Mesothelial cell of epicardium (in vitro differentiated cells): Measurements from ENCODE around the gene PITPNC1. TPM values are rescaled to one million over a fixed set of nuclear protein-coding genes. Genes with fewer than 3 reads are reported as not detected.

Experiments
- DNase-seq, 2 experiments: peaks; one replicate each; pipeline ENCODE4 v3.0.0; 2021; ENCODE audit warnings: low spot score in 2 of 2; ENCODE audit not compliant: unreplicated experiment in 2 of 2
- H3K27ac Mint-ChIP-seq: 2 replicates; pipeline ENCODE4 v1.8.0; 2021; ENCODE audit warnings: mixed read lengths
- H3K27me3 Mint-ChIP-seq: 2 replicates; pipeline ENCODE4 v1.8.0; 2021; ENCODE audit warnings: low read depth, mixed read lengths
- H3K36me3 Mint-ChIP-seq: 2 replicates; pipeline ENCODE4 v1.8.0; 2021; ENCODE audit warnings: mixed read lengths
- H3K4me1 Mint-ChIP-seq: 2 replicates; pipeline ENCODE4 v1.8.0; 2021; ENCODE audit warnings: mixed read lengths
- H3K4me3 Mint-ChIP-seq: 2 replicates; pipeline ENCODE4 v1.8.0; 2021; ENCODE audit warnings: mild to moderate bottlenecking, moderate library complexity, mixed read lengths
- H3K9me3 Mint-ChIP-seq: 2 replicates; pipeline ENCODE4 v1.8.0; 2021; ENCODE audit warnings: mixed read lengths
- total RNA-seq: library from RNA; stranded (reverse); gene quantifications from 3 replicates; pipeline ENCODE4 v1.2.1, GENCODE V29; 2021
- TF ChIP-seq, protein P1 (sequence below): fragments of 200-600 bp; sonication (generic); IDR thresholded peaks from one replicate; pipeline ENCODE4 v1.5.0; 2021; ENCODE audit warnings: antibody characterized with exemption; ENCODE audit not compliant: unreplicated experiment

The PITPNC1 gene
- total RNA-seq, 1 donor from 2014 or later, result 19.9 TPM

DNA sequence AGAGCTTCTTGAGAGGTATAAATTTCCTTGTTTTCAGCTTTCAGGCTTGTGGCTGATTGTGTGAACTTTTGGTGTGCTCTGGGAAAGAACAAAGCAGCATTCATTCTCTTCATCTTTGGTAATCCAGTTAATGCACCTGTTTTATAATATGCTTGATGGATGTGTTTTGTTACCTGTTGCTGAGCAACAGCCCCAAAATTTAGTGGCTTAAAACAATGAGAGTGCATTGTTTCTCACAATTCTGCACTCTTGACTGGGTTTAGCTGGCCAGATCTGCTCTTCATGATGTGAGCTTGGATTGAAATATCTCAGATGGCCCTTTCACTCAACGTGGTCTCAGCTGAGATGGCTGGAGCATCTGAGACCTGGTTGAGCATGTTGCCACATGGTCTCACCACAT, 281.9 kb downstream of the PITPNC1 start:
- H3K27me3 Mint-ChIP-seq, result no peaks in the 10 kb centered on the region
- peaks cover 4% of the 10 kb centered on the region for H3K36me3 Mint-ChIP-seq
- H3K4me1 Mint-ChIP-seq, result no peaks in the 10 kb centered on the region
- peaks cover 21% of the 10 kb centered on the region for H3K9me3 Mint-ChIP-seq
- H3K27ac Mint-ChIP-seq, result no peak overlapping the region
- TF ChIP-seq, protein P1, sequence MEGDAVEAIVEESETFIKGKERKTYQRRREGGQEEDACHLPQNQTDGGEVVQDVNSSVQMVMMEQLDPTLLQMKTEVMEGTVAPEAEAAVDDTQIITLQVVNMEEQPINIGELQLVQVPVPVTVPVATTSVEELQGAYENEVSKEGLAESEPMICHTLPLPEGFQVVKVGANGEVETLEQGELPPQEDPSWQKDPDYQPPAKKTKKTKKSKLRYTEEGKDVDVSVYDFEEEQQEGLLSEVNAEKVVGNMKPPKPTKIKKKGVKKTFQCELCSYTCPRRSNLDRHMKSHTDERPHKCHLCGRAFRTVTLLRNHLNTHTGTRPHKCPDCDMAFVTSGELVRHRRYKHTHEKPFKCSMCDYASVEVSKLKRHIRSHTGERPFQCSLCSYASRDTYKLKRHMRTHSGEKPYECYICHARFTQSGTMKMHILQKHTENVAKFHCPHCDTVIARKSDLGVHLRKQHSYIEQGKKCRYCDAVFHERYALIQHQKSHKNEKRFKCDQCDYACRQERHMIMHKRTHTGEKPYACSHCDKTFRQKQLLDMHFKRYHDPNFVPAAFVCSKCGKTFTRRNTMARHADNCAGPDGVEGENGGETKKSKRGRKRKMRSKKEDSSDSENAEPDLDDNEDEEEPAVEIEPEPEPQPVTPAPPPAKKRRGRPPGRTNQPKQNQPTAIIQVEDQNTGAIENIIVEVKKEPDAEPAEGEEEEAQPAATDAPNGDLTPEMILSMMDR, result no peak
- H3K4me3 Mint-ChIP-seq, result no peak overlapping the region
- no peak for DNase-seq

DNA sequence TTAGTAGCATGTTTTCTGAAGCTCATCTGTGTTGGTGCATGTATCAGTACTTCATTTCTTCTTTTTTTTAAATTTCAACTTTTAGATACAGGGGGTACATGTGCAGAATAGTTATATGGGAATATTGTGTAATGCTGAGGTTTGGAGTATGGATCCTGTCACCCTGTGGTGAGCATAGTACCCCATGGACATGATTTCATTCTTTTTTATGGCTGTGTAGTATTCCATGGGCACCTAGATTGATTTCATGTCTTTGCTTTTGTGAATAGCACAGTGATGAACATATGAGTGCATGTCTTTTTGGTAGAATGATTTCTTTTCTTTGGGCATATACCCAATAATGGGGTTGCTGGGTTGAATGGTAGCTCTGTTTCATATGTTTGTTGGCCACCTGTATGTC, 285.6 kb downstream of the PITPNC1 start:
- Mint-ChIP-seq H3K9me3 (peaks cover 21% of the 10 kb centered on the region), H3K27me3 (no peaks in the 10 kb centered on the region), H3K36me3 (peaks cover 8% of the 10 kb centered on the region), H3K4me3 (no peak overlapping the region), H3K4me1 (no peaks in the 10 kb centered on the region), H3K27ac (no peak overlapping the region)
- TF ChIP-seq, protein P1, result no peak
- DNase-seq, result no peak

DNA sequence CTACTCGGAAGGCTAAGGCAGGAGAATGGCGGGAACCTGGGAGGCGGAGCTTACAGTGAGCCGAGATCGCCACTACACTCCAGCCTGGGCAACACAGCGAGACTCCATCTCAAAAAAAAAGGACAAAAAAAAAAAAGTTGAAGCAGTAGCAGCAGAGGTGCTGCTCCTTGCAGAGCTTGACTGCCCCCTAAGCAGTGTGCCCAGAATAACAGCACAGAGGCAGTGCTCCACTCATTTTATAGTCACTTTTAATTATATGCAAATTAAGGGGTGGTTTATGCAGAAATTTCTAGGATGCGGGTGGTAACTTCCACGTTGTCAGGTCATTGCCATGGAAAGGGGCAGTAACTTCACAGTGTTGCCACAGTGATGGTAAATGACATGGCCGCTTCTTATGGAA, 286.4 kb downstream of the PITPNC1 start:
- H3K4me3 Mint-ChIP-seq, result no peak overlapping the region
- peaks cover 15% of the 10 kb centered on the region for H3K9me3 Mint-ChIP-seq
- DNase-seq, result no peak
- no peaks in the 10 kb centered on the region for H3K27me3 Mint-ChIP-seq
- peaks cover 8% of the 10 kb centered on the region for H3K36me3 Mint-ChIP-seq
- H3K27ac Mint-ChIP-seq, result no peak overlapping the region
- TF ChIP-seq, protein P1, result no peak
- no peaks in the 10 kb centered on the region for H3K4me1 Mint-ChIP-seq

DNA sequence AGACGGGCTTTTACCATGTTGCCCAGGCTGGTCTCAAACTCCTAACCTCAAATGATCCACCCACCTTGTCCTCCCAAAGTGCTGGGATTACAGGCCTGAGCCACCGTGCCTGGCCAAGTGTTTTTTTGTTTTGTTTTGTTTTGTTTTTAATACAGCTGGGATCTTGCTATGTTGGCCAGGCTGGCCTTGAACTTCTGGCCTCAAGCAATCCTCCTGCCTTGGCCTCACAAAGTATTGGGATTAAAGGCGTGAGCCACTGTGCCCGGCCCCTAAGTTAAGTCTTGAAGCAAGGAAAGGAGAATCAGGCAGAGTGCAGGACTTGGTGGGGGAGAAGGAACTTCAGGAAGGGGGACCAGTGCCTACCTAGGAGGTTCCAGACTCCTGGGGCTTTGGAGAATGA, 288.9 kb downstream of the PITPNC1 start:
- TF ChIP-seq, protein P1, result no peak
- Mint-ChIP-seq H3K27ac (no peak overlapping the region), H3K4me1 (peaks cover under 1% of the 10 kb centered on the region), H3K9me3 (peaks cover 5% of the 10 kb centered on the region), H3K27me3 (no peaks in the 10 kb centered on the region), H3K36me3 (peaks cover 8% of the 10 kb centered on the region), H3K4me3 (no peak overlapping the region)
- DNase-seq, result no peak

DNA sequence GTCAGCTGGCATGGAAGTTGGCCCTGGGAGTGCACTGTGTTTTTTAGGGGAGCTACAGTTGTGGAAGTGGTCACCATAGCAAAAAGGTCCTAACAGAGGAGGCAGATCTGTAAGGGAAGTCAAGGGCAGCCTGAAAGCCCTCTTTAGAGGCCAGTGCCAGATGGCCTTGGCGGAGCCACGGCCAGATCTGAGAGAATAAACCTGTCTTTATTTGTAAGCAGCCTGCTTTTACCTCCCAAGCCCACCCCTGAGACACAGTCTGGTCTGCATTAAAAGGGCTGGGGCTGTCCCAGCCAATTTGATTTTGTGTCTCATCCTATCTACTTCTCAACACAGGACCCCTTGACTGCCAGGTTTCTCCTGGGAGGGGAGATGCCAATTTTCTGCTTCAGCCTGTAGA, 289.6 kb downstream of the PITPNC1 start:
- Mint-ChIP-seq H3K36me3 (peaks cover 6% of the 10 kb centered on the region), H3K27ac (no peak overlapping the region), H3K9me3 (peaks cover 5% of the 10 kb centered on the region), H3K27me3 (no peaks in the 10 kb centered on the region), H3K4me1 (peaks cover 7% of the 10 kb centered on the region), H3K4me3 (no peak overlapping the region)
- TF ChIP-seq, protein P1, result no peak
- DNase-seq, result no peak

DNA sequence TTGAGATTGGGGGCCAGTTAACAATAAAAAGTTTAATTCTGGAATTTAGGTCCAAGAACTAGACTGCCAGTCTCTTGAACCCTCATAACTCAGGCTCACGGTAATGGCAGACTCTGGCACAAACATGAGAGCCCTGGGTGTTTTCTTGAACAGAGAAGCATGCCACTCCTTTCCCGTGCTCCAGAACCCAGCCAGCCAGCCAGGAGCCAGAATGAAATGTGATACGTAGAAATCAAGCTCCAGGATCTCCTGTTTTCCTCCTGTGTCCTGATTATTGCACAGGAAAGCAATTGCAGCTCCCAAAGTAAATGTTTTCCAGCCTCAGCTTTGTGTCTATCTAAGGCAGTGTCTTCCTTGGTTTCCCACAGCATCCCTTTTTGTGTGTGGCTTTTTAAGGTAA, 294.4 kb downstream of the PITPNC1 start:
- TF ChIP-seq, protein P1, result no peak
- Mint-ChIP-seq H3K27me3 (no peaks in the 10 kb centered on the region), H3K4me3 (no peak overlapping the region), H3K36me3 (peaks cover 4% of the 10 kb centered on the region), H3K4me1 (peaks cover 7% of the 10 kb centered on the region), H3K9me3 (no peaks in the 10 kb centered on the region), H3K27ac (no peak overlapping the region)
- no peak for DNase-seq
